Body of pancreas (tissue), 4 donors: ENCODE measurements around the gene GTF2A2.

ENCODE experiments used
- CTCF ChIP-seq, 7 experiments: fragments of 450-650 bp in 4 of 7; fragments of 200-600 bp in 3 of 7; sonication (generic) in 3 of 7; IDR thresholded peaks; one replicate each; pipeline ENCODE4 v1.5.1; 2016 to 2019; ENCODE audit warnings: antibody characterized with exemption in 7 of 7
- POLR2A ChIP-seq, 3 donors: fragments of 450-650 bp; IDR thresholded peaks; one replicate each; pipeline ENCODE4 v1.6.1; 2016; ENCODE audit warnings: antibody characterized with exemption in 3 of 3, mild to moderate bottlenecking in 2 of 3

DNA sequence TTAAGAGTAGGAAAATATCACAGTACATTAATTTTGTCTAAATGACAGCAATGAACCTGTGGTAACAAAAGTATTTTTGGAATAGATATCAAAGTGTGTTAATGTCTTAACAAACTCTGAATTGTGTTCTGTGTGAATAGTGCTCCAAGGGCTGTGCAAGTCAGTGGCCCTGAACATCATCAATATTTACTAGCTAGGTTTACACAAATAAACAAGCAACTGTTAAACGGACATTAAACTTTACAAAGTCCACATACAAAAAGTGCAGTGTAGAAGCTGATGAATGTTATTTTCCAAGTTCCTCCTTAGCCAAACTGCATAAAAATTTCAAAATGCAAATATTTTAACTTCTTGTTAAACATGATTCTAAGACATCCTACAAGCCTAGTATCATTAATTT is 2.1 kb upstream of the GTF2A2 start:
- TF ChIP-seq CTCF (IDR thresholded peaks at IDR 0.05): no peak
- TF ChIP-seq POLR2A (IDR thresholded peaks at IDR 0.05): no peak
